ENCODE results near the gene MBNL2. TPM values are rescaled to one million over a fixed set of nuclear protein-coding genes. Genes with fewer than 3 reads are reported as not detected.

MBNL2 gene
- total and polyA plus RNA-seq, 2 of the 13 experiments (the other 11 are each of a cell fraction or from before 2014, with no cell fraction given), result 30.8 to 59.0 TPM

DNA sequence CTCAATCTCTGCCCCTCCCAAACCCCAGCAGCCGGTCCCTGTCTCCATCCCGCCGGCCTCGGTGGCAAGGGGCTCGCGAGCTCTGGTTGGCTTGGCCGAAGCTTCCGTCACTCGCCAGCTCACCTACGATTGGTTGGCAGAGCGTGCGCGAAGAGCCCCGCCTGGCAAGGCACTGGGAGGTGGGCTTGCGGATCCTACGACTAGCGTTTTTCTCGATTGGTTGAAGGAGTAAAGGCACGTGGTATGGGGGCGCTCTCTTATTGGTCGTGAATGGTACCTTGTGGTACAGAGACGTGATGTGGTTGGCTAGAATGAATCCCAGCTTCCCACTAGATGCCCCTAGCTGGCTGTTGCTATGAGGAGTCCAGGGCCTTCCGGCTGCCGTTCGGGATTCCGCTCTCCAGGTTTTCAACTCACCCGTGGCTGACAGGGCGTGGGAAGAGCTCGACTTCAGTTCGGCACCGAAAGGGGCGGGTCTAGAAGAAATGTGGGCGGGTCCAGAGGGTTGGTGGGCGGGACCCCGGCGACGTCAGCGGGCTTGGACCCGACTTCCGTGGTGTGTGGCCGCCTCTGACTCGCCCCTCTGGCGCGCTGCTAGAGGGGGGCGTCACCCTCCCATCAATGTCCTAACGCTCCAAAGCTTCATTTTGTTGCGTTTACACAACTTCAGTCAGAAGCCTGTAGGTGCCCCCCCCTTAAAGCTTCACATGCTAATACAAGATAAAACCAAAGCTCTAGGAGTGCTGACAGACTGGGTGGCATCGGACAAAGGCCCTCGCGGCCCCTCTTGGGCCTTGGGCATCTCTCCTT is 211.0 kb downstream of the MBNL2 start (continued):
- no peak for TF ChIP-seq MYNN (CRISPR knock-in tag; IDR thresholded peaks at IDR 0.05; ENCODE audit: low read depth)
- TF ChIP-seq, protein P1, sequence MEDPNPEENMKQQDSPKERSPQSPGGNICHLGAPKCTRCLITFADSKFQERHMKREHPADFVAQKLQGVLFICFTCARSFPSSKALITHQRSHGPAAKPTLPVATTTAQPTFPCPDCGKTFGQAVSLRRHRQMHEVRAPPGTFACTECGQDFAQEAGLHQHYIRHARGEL (CRISPR knock-in tag; IDR thresholded peaks at IDR 0.05), result no peak
- TF ChIP-seq KDM2A (CRISPR knock-in tag; IDR thresholded peaks at IDR 0.05; ENCODE audit: borderline replicate concordance, low read depth), result peak; percentile 57; the same call in 1 of the 2 replicates
- TF ChIP-seq HNRNPH1 (optimal IDR thresholded peaks at IDR 0.05; ENCODE audit: low read depth, low read length), result no peak
- TF ChIP-seq, protein P2, sequence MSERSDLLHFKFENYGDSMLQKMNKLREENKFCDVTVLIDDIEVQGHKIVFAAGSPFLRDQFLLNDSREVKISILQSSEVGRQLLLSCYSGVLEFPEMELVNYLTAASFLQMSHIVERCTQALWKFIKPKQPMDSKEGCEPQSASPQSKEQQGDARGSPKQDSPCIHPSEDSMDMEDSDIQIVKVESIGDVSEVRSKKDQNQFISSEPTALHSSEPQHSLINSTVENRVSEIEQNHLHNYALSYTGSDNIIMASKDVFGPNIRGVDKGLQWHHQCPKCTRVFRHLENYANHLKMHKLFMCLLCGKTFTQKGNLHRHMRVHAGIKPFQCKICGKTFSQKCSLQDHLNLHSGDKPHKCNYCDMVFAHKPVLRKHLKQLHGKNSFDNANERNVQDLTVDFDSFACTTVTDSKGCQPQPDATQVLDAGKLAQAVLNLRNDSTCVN (CRISPR knock-in tag; IDR thresholded peaks at IDR 0.05; ENCODE audit: borderline replicate concordance), result no peak
- TF ChIP-seq POLR2G (IDR thresholded peaks at IDR 0.05; ENCODE audit: low read depth, low read length), result peak; percentile 72
- no peak for TF ChIP-seq SMARCC2 (IDR thresholded peaks at IDR 0.05)
- no peak for TF ChIP-seq CENPX (CRISPR knock-in tag; IDR thresholded peaks at IDR 0.05)
- TF ChIP-seq, protein P3, sequence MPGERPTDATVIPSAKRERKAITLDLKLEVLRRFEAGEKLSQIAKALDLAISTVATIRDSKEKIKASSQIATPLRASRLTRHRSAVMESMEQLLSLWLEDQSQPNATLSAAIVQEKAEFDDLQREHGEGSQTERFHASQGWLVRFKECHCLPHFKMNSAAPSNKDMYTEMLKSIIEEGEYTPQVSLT (CRISPR knock-in tag; IDR thresholded peaks at IDR 0.05; ENCODE audit: borderline replicate concordance, low read depth), result no peak
- TF ChIP-seq ARNT (IDR thresholded peaks at IDR 0.05), result no peak
- 0 out of 2 replicates have a peak, but pooled peaks have one; percentile 5 for TF ChIP-seq KDM1A (CRISPR knock-in tag; IDR thresholded peaks at IDR 0.05)
- TF ChIP-seq, protein P4, sequence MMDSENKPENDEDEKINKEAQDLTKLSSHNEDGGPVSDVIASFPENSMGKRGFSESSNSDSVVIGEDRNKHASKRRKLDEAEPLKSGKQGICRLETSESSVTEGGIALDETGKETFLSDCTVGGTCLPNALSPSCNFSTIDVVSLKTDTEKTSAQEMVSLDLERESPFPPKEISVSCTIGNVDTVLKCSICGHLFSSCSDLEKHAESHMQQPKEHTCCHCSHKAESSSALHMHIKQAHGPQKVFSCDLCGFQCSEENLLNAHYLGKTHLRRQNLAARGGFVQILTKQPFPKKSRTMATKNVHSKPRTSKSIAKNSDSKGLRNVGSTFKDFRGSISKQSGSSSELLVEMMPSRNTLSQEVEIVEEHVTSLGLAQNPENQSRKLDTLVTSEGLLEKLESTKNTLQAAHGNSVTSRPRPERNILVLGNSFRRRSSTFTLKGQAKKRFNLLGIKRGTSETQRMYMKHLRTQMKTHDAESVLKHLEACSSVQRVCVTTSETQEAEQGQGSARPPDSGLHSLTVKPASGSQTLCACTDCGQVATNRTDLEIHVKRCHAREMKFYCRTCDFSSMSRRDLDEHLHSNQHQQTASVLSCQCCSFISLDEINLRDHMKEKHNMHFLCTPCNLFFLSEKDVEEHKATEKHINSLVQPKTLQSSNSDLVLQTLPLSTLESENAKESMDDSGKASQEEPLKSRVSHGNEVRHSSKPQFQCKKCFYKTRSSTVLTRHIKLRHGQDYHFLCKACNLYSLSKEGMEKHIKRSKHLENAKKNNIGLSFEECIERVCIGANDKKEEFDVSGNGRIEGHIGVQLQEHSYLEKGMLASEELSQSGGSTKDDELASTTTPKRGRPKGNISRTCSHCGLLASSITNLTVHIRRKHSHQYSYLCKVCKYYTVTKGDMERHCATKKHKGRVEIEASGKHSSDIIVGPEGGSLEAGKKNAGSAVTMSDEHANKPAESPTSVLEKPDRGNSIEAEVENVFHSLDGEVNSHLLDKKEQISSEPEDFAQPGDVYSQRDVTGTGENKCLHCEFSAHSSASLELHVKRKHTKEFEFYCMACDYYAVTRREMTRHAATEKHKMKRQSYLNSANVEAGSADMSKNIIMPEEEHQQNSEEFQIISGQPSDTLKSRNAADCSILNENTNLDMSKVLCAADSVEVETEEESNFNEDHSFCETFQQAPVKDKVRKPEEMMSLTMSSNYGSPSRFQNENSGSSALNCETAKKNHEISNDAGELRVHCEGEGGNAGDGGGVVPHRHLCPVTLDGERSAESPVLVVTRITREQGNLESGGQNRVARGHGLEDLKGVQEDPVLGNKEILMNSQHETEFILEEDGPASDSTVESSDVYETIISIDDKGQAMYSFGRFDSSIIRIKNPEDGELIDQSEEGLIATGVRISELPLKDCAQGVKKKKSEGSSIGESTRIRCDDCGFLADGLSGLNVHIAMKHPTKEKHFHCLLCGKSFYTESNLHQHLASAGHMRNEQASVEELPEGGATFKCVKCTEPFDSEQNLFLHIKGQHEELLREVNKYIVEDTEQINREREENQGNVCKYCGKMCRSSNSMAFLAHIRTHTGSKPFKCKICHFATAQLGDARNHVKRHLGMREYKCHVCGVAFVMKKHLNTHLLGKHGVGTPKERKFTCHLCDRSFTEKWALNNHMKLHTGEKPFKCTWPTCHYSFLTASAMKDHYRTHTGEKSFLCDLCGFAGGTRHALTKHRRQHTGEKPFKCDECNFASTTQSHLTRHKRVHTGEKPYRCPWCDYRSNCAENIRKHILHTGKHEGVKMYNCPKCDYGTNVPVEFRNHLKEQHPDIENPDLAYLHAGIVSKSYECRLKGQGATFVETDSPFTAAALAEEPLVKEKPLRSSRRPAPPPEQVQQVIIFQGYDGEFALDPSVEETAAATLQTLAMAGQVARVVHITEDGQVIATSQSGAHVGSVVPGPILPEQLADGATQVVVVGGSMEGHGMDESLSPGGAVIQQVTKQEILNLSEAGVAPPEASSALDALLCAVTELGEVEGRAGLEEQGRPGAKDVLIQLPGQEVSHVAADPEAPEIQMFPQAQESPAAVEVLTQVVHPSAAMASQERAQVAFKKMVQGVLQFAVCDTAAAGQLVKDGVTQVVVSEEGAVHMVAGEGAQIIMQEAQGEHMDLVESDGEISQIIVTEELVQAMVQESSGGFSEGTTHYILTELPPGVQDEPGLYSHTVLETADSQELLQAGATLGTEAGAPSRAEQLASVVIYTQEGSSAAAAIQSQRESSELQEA (CRISPR knock-in tag; IDR thresholded peaks at IDR 0.05; ENCODE audit: not compliant biosample characterization), result peak; percentile 56
- no peak; the same call in 1 of the 2 replicates for TF ChIP-seq NR2F6 (IDR thresholded peaks at IDR 0.05)
- TF ChIP-seq NR2F6 (CRISPR knock-in tag; IDR thresholded peaks at IDR 0.05), result peak; percentile 37; the same call in 1 of the 2 replicates
- no peak for TF ChIP-seq NCOA1 (CRISPR knock-in tag; IDR thresholded peaks at IDR 0.05)
- TF ChIP-seq, protein P5, sequence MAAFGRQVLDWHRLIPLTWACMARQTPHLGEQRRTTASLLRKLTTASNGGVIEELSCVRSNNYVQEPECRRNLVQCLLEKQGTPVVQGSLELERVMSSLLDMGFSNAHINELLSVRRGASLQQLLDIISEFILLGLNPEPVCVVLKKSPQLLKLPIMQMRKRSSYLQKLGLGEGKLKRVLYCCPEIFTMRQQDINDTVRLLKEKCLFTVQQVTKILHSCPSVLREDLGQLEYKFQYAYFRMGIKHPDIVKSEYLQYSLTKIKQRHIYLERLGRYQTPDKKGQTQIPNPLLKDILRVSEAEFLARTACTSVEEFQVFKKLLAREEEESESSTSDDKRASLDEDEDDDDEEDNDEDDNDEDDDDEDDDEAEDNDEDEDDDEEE (CRISPR knock-in tag; IDR thresholded peaks at IDR 0.05), result no peak
- no peak for TF ChIP-seq PAF1 (CRISPR knock-in tag; IDR thresholded peaks at IDR 0.05)
- TF ChIP-seq NCOR1 (IDR thresholded peaks at IDR 0.05; ENCODE audit: borderline replicate concordance, low read length), result peak; percentile 27; the same call in 1 of the 2 replicates
- TF ChIP-seq HNRNPLL (IDR thresholded peaks at IDR 0.05; ENCODE audit: low read depth, low read length, poor library complexity, severe bottlenecking), result peak; percentile 82
